Ecto neural progenitor cell (in vitro differentiated cells): ENCODE measurements around the gene UNC5CL.
"Not testable (repeated sequence)": the region's sequence is repeated elsewhere in the genome, so short reads cannot be mapped to it uniquely, and the experiment has no call there.

Source experiments
- DNase-seq: peaks from one replicate; pipeline ENCODE4 v3.0.0-alpha.2; 2018; ENCODE audit warnings: low spot score

Gene UNC5CL

GRCh38 chr6:41006980-41007379 lies 32.0 kb downstream of the UNC5CL start:
- DNase-seq: not testable (repeated sequence)

- DNase-seq: peak; percentile 64
These were observed 32.8 kb downstream of the UNC5CL start for GRCh38 chr6:41006217-41006616.

GRCh38 chr6:41002168-41002567 lies 36.9 kb downstream of the UNC5CL start:
- no peak for DNase-seq

DNA sequence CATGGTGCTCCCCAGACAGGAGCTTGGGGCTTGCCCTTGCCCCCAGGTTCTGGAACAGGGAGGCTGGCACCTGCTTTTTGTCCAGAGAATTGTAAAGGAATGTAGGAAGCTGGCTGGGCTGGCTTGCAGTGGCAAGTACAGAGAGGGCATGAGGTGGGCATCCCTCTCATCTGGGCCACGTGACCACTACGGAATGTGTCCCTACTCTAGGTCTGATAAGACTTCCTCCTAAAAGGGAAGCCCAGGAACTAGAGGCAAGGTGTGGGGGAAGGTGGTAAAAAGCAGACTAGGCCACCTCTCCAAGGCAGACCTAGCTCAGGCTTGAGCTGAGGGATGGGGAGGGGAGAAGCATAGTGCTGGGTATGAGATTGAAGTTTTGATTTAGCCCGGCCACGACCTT lies 38.8 kb downstream of the UNC5CL start:
- no peak for DNase-seq

GRCh38 chr6:40999569-40999968 lies 39.5 kb downstream of the UNC5CL start:
- peak; percentile 58 for DNase-seq

GRCh38 chr6:40998661-40999060 lies 40.4 kb downstream of the UNC5CL start:
- DNase-seq: no peak

GRCh38 chr6:40997234-40997957 lies 41.6 kb downstream of the UNC5CL start:
- DNase-seq: peak; percentile 56

DNA sequence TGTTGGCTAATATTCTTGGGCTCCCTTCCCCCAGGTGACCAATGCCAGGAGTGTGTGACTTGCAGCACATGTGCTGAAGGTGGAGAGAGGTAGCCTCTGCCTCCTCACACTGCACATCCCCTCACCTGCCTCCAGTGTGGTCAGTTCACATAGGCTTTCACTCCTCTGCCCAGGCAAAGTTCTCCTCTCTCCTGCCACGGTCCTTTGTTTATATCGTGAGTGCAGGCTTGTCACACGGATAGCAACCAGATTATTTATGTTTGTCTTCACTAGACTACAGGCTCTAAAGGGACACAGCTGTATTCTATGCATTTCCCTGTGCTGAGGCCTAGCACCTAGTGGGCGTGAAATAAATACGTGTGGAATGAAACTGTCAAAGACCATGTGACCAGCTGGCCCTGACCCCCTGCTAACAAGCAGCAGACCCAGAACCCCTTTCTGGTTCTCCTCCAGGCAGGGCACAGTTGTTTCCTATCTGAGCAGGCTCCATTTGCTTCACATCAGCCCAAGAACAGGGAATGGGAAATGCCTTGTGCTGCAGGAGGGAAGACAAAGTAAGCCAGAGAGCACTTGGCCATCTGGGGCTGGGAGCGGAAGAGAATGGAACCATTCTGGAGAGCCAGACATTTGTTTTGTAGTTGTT lies 42.3 kb downstream of the UNC5CL start:
- no peak for DNase-seq

GRCh38 chr6:40992746-40993145 lies 46.3 kb downstream of the UNC5CL start:
- no peak for DNase-seq

- no peak for DNase-seq
These were observed 48.7 kb downstream of the UNC5CL start for GRCh38 chr6:40990301-40990700.

DNA sequence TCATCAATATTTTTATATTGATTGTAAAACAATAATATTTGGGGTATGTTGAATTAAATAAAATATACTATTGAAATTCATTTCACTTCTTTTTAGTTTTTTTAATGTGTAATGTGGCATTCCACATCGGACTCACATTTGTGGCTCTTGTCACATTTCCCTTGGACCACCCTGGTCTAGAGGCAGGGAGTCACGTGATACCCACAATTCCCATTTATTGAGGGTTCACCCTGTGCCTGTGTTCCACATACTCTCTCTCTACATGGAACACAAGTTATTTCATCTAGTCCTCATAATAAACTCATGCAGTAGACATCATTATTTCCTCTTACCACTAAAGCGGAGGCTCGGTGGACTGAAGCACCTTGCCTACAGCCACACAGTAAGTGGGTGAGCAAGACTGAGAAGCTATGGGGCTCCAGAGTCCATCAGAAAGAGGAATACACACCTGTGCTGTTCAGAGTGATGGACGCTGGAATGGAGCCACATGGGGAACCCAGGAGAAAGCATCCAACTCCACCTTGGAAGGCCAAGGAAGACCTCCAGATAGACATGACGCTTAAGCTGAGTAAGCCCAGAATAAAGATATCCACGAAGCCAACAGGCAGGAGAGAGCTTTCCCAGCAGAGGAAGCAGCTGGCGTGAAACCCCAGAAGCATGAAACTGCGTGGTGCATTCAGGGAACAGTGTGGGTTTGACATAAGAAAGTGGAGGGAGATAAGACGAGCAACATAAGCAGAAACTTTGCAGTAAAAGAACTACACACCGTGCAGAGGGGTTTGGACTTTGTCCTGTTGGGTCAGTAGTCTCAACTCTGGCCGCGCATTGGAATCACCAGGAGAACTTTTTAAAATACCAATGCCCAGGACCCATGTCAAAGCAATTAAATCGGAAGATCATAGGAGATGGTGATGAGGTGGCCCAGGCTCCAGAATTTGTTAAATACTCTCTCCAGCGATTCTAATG lies 49.5 kb downstream of the UNC5CL start:
- no peak for DNase-seq

GRCh38 chr6:40988634-40989033 lies 50.4 kb downstream of the UNC5CL start:
- no peak for DNase-seq

DNA sequence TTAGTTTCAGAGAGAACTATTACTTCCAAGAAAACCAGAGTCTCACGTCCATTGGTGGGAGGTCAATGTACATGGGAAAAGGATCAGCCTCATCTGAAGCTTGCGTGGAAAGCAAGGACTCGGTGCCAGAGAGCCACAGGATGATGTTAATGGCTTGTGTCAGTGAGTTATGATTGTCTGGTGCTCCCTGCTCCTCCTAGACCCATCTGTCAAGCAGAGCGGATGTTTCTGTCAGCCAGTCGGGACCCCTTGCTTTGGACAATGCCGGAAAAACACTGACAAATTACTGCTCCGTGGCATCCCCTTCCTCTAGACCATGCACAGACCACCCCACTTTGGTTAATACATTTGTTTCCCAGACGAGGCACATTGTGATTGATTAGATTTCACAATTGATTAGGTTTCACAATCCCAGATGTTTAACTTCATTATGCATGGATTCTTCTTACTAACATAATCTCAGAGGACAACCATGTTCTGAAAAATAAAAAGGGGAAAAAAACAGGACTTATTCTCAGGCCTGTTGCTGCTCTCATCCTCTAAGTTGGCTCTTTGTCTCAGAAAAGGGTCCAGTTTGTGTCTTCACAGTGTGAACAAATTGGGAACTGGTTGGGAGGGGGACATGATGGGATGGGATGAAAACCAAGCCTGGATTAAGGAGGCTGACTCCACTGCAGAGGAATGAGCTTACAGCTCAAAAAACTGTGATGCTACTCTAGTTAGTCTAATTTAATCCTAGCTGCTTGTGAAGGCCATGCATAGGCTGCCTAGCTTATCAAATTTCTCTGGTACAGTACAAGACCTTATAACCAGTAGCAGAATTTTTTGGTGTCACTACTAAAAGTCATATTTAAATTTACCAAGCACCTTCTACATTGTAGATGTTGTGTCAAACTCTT lies 51.9 kb downstream of the UNC5CL start:
- no peak for DNase-seq

DNA sequence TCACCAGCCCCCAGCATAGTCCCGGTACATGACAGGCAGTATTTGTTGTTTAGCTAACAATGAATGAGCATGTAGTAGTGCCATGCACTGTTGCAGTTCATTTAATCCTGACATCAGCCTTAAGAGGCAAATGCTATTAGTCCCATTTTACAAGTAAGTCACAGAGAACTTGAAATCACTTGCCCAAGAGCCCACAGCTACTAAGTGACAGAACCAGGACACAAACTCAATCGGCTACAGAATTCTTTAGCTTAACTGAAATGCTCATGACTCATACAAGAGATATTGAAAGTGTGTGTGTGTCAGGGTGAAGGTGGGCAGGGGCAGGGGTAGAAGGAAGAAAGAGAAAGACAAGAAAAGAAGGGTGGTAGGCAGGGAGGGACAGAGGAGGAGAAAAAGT lies 52.7 kb downstream of the UNC5CL start:
- DNase-seq: no peak

DNA sequence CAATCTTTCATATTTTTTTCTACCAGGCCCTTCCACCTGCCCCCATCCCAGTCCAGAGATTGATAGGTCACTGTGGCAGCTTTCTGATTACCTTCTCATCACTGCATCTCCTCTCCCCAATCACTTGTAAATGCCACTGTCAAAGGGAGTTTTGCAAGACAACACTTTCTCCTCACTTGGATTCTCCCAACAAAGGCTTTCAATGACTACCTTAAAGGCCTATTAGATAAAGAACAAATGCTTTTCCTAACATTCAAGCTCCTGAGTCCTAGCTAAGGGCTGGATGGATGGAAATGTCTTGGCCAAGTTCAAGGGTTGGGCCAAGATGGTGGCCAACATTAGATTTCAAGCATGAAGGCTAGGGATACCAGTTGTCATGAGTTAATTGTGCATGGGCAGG lies 55.3 kb downstream of the UNC5CL start:
- DNase-seq: no peak

DNA sequence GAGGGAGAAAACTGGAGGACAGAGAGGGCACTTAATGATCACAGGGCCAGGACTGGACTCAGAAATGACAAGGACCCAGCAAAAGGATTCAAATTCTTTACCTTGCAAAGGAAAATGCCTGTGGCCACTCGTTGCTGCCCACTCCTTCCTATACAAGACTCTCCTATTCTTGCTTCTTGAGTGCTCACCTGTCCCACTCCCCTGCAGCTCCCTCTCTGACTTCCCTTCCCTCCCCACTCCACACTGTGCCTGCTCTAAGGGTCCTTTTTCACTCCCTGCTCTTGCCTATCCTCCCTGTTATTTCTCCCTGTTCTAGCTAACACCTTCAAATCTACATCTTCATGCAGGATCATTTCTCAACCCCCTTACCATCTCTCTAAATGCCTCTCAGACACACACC lies 56.1 kb downstream of the UNC5CL start:
- DNase-seq: no peak

GRCh38 chr6:40978687-40979289 lies 60.2 kb downstream of the UNC5CL start:
- no peak for DNase-seq

DNA sequence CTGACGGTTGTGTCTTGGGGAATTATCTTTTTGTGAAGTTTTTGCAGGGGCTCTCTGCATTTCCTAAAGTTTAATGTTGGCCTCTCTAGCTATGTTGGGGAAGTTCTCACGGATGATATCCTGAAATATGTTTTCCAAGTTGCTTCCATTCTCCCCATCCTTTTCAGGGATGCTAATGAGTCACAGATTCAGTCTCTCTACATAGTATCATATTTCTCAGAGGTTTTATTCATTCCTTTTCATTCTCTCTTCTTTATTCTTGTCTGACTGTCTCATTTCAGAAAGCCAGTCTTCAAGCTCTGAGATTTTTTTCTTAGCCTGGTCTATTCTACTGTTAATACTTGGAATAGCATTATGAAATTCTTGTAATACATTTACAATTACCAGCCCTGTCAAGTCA lies 61.3 kb downstream of the UNC5CL start:
- no peak for DNase-seq

DNA sequence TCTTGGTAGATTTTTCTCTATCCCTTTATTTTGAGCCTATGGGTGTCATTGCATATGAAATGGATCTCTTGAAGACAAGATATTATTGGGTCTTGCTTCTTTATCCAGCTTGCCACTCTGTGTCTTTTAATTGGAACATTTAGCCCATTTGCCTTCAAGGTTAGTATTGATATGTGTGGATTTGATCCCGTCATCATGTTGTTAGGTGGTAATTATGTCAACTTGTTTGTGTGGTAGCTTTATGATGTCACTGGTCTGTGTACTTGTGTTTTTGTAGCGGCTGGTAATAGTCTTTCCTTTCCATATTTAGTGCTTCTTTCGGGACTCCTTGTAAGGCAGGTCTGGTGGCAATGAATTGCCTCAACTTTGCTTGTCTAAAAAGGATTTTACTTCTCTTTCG lies 61.9 kb downstream of the UNC5CL start:
- no peak for DNase-seq
